Measurements from ENCODE around the gene ESCO1.

Gene ESCO1

DNA sequence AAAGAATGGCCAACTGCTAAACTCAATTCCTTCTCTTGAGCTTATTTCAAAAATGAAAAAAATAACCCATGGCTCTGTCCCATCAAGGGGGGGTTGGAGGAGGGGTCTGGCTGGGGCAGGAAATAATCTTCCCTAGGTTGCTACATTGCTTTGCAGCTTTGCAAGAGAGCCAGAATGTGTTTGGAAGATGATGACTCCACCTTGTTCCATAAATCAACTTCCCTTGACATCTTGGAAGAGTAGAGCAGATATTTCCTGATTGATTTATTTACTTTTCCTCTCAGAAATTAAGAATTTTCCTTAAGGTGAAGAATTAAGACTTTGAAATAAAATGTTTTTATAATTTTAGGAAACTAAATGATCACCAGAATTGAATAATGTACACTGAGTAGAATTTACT lies 41.3 kb downstream of the ESCO1 start:
- H3K4me3 ChIP-seq (ENCODE audit: low read depth, low read length): no peak overlapping the region
- DNase-seq (ENCODE audit: low read depth): no peak
- TF ChIP-seq, protein P1, sequence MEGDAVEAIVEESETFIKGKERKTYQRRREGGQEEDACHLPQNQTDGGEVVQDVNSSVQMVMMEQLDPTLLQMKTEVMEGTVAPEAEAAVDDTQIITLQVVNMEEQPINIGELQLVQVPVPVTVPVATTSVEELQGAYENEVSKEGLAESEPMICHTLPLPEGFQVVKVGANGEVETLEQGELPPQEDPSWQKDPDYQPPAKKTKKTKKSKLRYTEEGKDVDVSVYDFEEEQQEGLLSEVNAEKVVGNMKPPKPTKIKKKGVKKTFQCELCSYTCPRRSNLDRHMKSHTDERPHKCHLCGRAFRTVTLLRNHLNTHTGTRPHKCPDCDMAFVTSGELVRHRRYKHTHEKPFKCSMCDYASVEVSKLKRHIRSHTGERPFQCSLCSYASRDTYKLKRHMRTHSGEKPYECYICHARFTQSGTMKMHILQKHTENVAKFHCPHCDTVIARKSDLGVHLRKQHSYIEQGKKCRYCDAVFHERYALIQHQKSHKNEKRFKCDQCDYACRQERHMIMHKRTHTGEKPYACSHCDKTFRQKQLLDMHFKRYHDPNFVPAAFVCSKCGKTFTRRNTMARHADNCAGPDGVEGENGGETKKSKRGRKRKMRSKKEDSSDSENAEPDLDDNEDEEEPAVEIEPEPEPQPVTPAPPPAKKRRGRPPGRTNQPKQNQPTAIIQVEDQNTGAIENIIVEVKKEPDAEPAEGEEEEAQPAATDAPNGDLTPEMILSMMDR (IDR thresholded peaks at IDR 0.05; ENCODE audit: insufficient read depth, low read depth, low read length, missing control alignments): no peak

DNA sequence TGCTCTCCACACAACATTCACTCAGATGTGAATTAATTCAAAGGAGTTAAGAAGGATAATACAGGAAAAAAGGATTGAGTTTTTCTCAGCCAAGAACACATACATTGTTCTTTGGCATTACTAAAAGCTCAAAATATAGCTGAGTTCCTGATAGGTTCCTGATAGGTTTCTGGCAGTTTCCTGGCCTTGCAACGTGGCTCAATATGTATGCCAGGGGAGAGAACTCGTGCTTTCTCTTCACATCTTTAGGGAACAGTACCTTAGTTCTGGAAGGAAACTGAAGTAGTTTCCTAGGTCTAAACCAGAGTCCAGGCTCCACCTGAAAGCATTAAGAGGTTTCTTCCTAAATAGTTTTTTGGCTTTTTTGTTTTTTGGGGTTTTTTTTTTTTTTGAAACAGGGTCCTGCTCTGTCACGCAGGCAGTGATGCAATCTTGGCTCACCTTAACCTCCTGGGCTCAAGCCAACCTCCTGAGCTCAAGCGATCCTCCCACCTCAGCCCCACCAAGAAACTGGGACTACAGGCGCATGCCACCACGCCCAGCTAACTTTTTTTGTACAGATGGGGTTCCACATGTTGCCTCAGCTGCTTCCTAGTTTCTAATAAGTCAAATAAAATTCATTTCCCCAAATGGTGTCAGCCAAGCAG lies 42.8 kb downstream of the ESCO1 start:
- DNase-seq (ENCODE audit: low read depth): no peak
- no peak overlapping the region for H3K4me3 ChIP-seq (ENCODE audit: low read depth, low read length)
- TF ChIP-seq, protein P1 (IDR thresholded peaks at IDR 0.05; ENCODE audit: insufficient read depth, low read depth, low read length, missing control alignments): no peak

DNA sequence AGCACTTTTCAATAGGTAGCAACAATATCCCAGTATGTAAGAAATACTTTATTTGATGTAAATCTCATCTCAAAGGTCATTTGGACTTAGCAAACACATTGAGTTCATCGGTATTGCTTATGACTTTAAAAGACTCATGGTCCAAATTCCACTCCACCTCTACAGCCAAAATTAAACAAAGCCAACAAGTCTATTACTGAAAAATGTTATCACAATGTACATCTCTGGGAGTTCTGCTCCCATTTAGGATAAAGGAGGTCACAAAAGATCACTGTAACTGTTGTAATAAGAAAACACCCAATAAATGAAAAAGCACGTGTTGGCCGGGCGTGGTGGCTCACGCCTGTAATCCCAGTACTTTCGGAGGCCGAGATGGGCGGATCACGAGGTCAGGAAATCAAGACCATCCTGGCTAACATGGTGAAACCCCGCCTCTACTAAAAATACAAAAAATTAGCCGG lies 50.0 kb downstream of the ESCO1 start:
- TF ChIP-seq, protein P1 (IDR thresholded peaks at IDR 0.05; ENCODE audit: insufficient read depth, low read depth, low read length, missing control alignments): no peak

DNA sequence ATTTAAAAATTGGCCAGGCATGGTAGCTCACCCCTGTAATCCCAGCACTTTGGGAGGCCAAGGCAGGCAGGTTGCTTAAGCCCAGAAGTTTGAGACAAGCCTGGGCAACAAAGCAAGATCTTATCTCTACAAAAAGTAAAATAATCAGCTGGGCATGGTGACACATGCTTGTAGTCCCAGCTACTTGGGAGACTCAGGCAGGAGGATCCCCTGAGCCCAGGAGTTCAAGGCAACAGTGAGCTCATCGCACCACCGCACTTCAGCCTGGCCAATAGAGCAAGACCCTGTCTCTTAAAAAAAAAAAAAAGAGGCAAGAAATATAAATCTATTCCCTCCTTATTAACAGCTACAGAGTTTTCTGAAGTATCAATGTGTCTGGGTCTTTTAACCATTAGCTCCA lies 51.9 kb downstream of the ESCO1 start:
- no peak overlapping the region for H3K4me3 ChIP-seq (ENCODE audit: low read depth, low read length)
- no peak for DNase-seq (ENCODE audit: low read depth)
- TF ChIP-seq, protein P1 (IDR thresholded peaks at IDR 0.05; ENCODE audit: insufficient read depth, low read depth, low read length, missing control alignments): no peak

More for the DNA sequence above, 50.0 kb downstream of the ESCO1 start:
- DNase-seq (ENCODE audit: low read depth): no peak
- H3K4me3 ChIP-seq (ENCODE audit: low read depth, low read length): no peak overlapping the region

DNA sequence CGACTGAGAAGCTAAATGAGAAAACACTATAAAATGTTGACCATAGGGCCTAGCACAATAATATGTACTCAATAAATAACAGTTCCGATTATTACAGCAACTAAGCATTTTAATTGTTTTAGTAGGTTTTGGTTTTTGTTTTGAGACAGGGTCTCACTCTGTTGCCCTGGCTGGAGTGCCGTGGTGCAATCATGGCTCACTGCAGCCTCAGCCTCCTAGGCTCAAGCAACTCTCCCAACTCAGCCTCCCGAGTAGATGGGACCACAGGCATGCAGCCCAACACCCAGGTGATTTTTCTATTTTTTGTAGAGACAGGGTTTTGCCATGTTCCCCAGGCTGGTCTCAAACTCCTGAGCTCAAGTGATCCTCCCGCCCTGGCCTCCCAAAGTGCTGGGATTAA lies 54.1 kb downstream of the ESCO1 start:
- DNase-seq (ENCODE audit: low read depth): no peak
- H3K4me3 ChIP-seq (ENCODE audit: low read depth, low read length): no peak overlapping the region
- TF ChIP-seq, protein P1 (IDR thresholded peaks at IDR 0.05; ENCODE audit: insufficient read depth, low read depth, low read length, missing control alignments): no peak

DNA sequence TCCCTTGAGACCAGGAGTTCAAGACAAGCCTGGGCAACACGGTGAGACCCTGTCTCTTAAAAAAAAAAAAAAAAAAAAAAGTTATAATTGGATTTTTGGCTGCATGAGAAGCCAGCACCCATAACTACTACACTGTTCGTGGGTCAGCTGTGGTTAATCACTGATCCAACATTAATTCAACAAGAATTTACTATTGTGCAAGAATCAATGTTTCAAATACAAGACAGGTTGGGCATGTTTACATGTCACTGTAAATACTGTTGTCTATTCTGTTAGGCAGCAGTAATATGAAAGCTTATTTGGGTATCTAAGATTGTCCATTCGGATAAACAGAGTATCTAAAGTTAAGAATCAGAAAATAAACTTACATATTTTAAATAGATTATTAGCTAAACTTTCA lies 62.3 kb downstream of the ESCO1 start:
- TF ChIP-seq, protein P1 (IDR thresholded peaks at IDR 0.05; ENCODE audit: insufficient read depth, low read depth, low read length, missing control alignments): no peak
- no peak overlapping the region for H3K4me3 ChIP-seq (ENCODE audit: low read depth, low read length)
- DNase-seq (ENCODE audit: low read depth): no peak

DNA sequence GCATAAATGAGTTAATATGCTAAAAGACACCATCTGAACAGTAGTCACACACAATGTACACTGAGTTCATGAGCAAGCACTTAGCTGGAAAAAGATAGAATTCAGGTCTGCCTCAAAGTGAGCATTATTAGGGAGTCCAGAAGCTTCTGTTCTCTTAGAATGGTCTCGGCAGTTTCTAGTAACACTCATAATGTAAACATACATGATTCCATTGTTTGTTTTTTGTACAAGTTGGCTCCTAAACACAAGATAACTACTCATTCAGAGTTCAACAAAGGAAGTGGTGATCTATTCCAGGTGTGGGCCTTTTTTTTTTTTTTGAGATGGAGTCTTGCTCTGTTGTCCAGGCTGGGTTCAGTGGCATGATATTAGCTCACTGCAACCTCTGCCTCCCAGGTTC lies 66.2 kb downstream of the ESCO1 start:
- no peak for DNase-seq (ENCODE audit: low read depth)
- no peak overlapping the region for H3K4me3 ChIP-seq (ENCODE audit: low read depth, low read length)
- TF ChIP-seq, protein P1 (IDR thresholded peaks at IDR 0.05; ENCODE audit: insufficient read depth, low read depth, low read length, missing control alignments): no peak
